Activated CD4-positive, alpha-beta T cell treated with anti-CD3 and anti-CD28 coated beads, Interleukin-2, Interleukin-4, amounts not matched to agents 100 ng/mL and 50 ng/mL, durations not matched to agents 16 hours and 8 hours (primary cell): ENCODE measurements around the gene ABCA7.
A peak's percentile ranks its signal among the peaks of the same experiment; 100 is the strongest.

Experiments
- DNase-seq: peaks from one replicate; pipeline ENCODE4 v3.0.0-alpha.2; 2020; ENCODE audit warnings: low spot score

ABCA7 gene

GRCh38 chr19:1088416-1089010, 48.6 kb downstream of the ABCA7 start:
- no peak for DNase-seq

GRCh38 chr19:1089126-1089771, 49.3 kb downstream of the ABCA7 start:
- DNase-seq, result no peak

- DNase-seq, result no peak
These were observed 50.0 kb downstream of the ABCA7 start for GRCh38 chr19:1089891-1090290.

- no peak for DNase-seq
These were observed 51.0 kb downstream of the ABCA7 start for GRCh38 chr19:1090731-1091543.

GRCh38 chr19:1091544-1092175, 51.8 kb downstream of the ABCA7 start:
- DNase-seq, result no peak

GRCh38 chr19:1093330-1093729, 53.4 kb downstream of the ABCA7 start:
- DNase-seq, result no peak

- no peak for DNase-seq
These were observed 54.1 kb downstream of the ABCA7 start for GRCh38 chr19:1093811-1094553.

GRCh38 chr19:1094655-1094977, 54.7 kb downstream of the ABCA7 start:
- DNase-seq, result no peak

GRCh38 chr19:1094978-1095701, 55.2 kb downstream of the ABCA7 start, which contains the start of gene POLR2E:
TSS of gene POLR2E (minus strand) at chr19:1095375. CDS start at chr19:1095315, 60 bp downstream.
- peak; percentile 99 for DNase-seq

GRCh38 chr19:1097810-1098176, 57.9 kb downstream of the ABCA7 start:
- no peak for DNase-seq

- no peak for DNase-seq
These were observed 58.5 kb downstream of the ABCA7 start for GRCh38 chr19:1098177-1099051.

GRCh38 chr19:1101337-1101698, 61.4 kb downstream of the ABCA7 start:
- DNase-seq, result no peak

- peak; percentile 88 for DNase-seq
These were observed 62.7 kb downstream of the ABCA7 start for GRCh38 chr19:1102407-1103131.

- DNase-seq, result no peak
These were observed 63.3 kb downstream of the ABCA7 start for GRCh38 chr19:1103132-1103707.

- peak; percentile 99 for DNase-seq
These were observed 63.9 kb downstream of the ABCA7 start, which contains the start of gene GPX4 for GRCh38 chr19:1103708-1104310. TSS of gene GPX4 (plus strand) at chr19:1103994. CDS start at chr19:1104044, 50 bp downstream.

- peak; percentile 50 for DNase-seq
These were observed 64.6 kb downstream of the ABCA7 start for GRCh38 chr19:1104311-1105007.

GRCh38 chr19:1105008-1105872, 65.3 kb downstream of the ABCA7 start:
- DNase-seq, result no peak
